Neuronal stem cell (in vitro differentiated cells): Measurements from ENCODE around the gene CEP68.

ENCODE experiments used
- DNase-seq: peaks from one replicate; pipeline ENCODE4 v3.0.0-alpha.2; 2013; ENCODE audit warnings: low spot score
- H2AFZ ChIP-seq: one replicate; pipeline ENCODE4 v1.6.1; 2013; ENCODE audit warnings: mild to moderate bottlenecking, low read length, inconsistent platforms
- H2AK5ac ChIP-seq: 2 replicates; pipeline ENCODE4 v1.6.1; 2013; ENCODE audit warnings: low read depth, mild to moderate bottlenecking, inconsistent platforms, low read length, moderate library complexity, mixed read lengths
- H2BK120ac ChIP-seq: 2 replicates; pipeline ENCODE4 v1.6.1; 2013; ENCODE audit warnings: low read depth, mild to moderate bottlenecking, inconsistent platforms, low read length, moderate library complexity, mixed read lengths
- H2BK12ac ChIP-seq: one replicate; pipeline ENCODE4 v1.6.1; 2013; ENCODE audit warnings: low read length, inconsistent platforms
- H2BK15ac ChIP-seq: 2 replicates; pipeline ENCODE4 v1.6.1; 2013; ENCODE audit warnings: mild to moderate bottlenecking, low read length, inconsistent platforms, mixed read lengths
- H2BK5ac ChIP-seq: one replicate; pipeline ENCODE4 v1.6.1; 2013; ENCODE audit warnings: inconsistent platforms, mild to moderate bottlenecking, low read length, moderate library complexity
- H3K14ac ChIP-seq: one replicate; pipeline ENCODE4 v1.6.1; 2013; ENCODE audit warnings: low read length, inconsistent platforms
- H3K18ac ChIP-seq: 2 replicates; pipeline ENCODE4 v1.6.1; 2013; ENCODE audit warnings: low read length, inconsistent platforms
- H3K23ac ChIP-seq: 2 replicates; pipeline ENCODE4 v1.6.1; 2013; ENCODE audit warnings: low read depth, mild to moderate bottlenecking, mixed read lengths, low read length, inconsistent platforms; ENCODE audit not compliant: poor library complexity
- H3K27ac ChIP-seq: replicated peaks from 3 replicates; pipeline ENCODE4 v1.5.1; 2013; ENCODE audit warnings: low read length, inconsistent platforms
- H3K27me3 ChIP-seq, 3 experiments: 2 replicates each; pipeline ENCODE4 v1.6.1; 2013; ENCODE audit warnings: low read length in 3 of 3, mild to moderate bottlenecking in 2 of 3, inconsistent platforms in 1 of 3, low read depth in 1 of 3, mixed read lengths in 1 of 3, moderate library complexity in 1 of 3; ENCODE audit not compliant: control insufficient read depth in 3 of 3, insufficient read depth in 3 of 3
- H3K36me3 ChIP-seq, 2 donors: replicated peaks in 1 of 2; 2 replicates each; pipeline ENCODE4 v1.6.1; 2013; ENCODE audit warnings: low read length in 2 of 2; ENCODE audit not compliant: control insufficient read depth in 2 of 2, insufficient read depth in 2 of 2
- H3K4ac ChIP-seq: 2 replicates; pipeline ENCODE4 v1.6.1; 2013; ENCODE audit warnings: inconsistent platforms, mild to moderate bottlenecking, low read length, moderate library complexity
- H3K4me1 ChIP-seq, 2 donors: 1 replicate in 1 of 2; 2 replicates in 1 of 2; pipeline ENCODE4 v1.6.1; 2013; ENCODE audit warnings: low read length in 2 of 2, low read depth in 1 of 2; ENCODE audit not compliant: control insufficient read depth in 2 of 2, insufficient read depth in 1 of 2
- H3K4me2 ChIP-seq: one replicate; pipeline ENCODE4 v1.6.1; 2013; ENCODE audit warnings: mild to moderate bottlenecking, low read length, inconsistent platforms; ENCODE audit not compliant: insufficient read depth, poor library complexity, severe bottlenecking
- H3K4me3 ChIP-seq, 2 donors: 2 replicates each; pipeline ENCODE4 v1.5.1; 2013; ENCODE audit warnings: low read length in 2 of 2, mild to moderate bottlenecking in 2 of 2, inconsistent platforms in 1 of 2, moderate library complexity in 1 of 2
- H3K79me1 ChIP-seq: one replicate; pipeline ENCODE4 v1.6.1; 2013; ENCODE audit warnings: low read depth, mild to moderate bottlenecking, inconsistent platforms, low read length, moderate library complexity
- H3K9ac ChIP-seq: one replicate; pipeline ENCODE4 v1.6.1; 2013; ENCODE audit warnings: mild to moderate bottlenecking, low read depth, low read length, inconsistent platforms; ENCODE audit not compliant: poor library complexity
- H3K9me3 ChIP-seq, 2 donors: replicated peaks in 1 of 2; 2 replicates each; pipeline versions ENCODE3 to v1.6.1; 2013; ENCODE audit warnings: low read length in 2 of 2, mild to moderate bottlenecking in 2 of 2, inconsistent platforms in 1 of 2, low read depth in 1 of 2, mixed read lengths in 1 of 2, moderate library complexity in 1 of 2; ENCODE audit not compliant: control insufficient read depth in 2 of 2, insufficient read depth in 1 of 2
- H4K8ac ChIP-seq: one replicate; pipeline ENCODE4 v1.6.1; 2013; ENCODE audit warnings: low read depth, mild to moderate bottlenecking, inconsistent platforms, low read length, moderate library complexity
- H4K91ac ChIP-seq: one replicate; pipeline ENCODE4 v1.6.1; 2013; ENCODE audit warnings: low read length, low read depth, mild to moderate bottlenecking, inconsistent platforms; ENCODE audit not compliant: poor library complexity
- WGBS, 2 donors: extraction: QIAGEN DNeasy Blood & Tissue Kit; methylation state at CpG; one replicate each; pipeline ENCODE4 v1.1.7; 2013; ENCODE audit warnings: missing lambda C conversion rate in 2 of 2, mixed read lengths in 1 of 2; ENCODE audit not compliant: insufficient read length in 2 of 2, insufficient replicate concordance in 1 of 2; ENCODE audit errors: extremely low coverage in 2 of 2; 5-methylcytosine and 5-hydroxymethylcytosine counted together

Gene CEP68

GRCh38 chr2:65023742-65024141 is 32.5 kb upstream of the CEP68 start:
- Histone ChIP-seq H3K23ac (no peak overlapping the region), H3K27ac (no peak overlapping the region), H3K4ac (no peak overlapping the region), H2BK5ac (no peak overlapping the region), H3K36me3 (peaks cover 6 to 54% of the 10 kb centered on the region in 2 donors), H3K18ac (no peak overlapping the region), H3K4me3 (no peak overlapping the region), H2AFZ (no peak overlapping the region), H2BK120ac (no peak overlapping the region), H4K91ac (no peak overlapping the region), H3K27me3 (no peaks in the 10 kb centered on the region), H2BK12ac (no peak overlapping the region), H4K8ac (no peak overlapping the region), H2AK5ac (no peak overlapping the region), H3K9me3 (no peaks in the 10 kb centered on the region), H3K4me2 (no peak overlapping the region), H3K14ac (no peak overlapping the region), H3K9ac (no peak overlapping the region), H3K79me1 (no peaks in the 10 kb centered on the region), H3K4me1 (peaks cover 0 to 5% of the 10 kb centered on the region in 2 donors), H2BK15ac (no peak overlapping the region)
- no peak for DNase-seq
- no CpG with 5 or more reads among the region's 8 CpGs for WGBS, 2 donors

GRCh38 chr2:65024149-65024829 is 31.9 kb upstream of the CEP68 start:
- Histone ChIP-seq H3K79me1 (no peaks in the 10 kb centered on the region), H3K9me3 (no peaks in the 10 kb centered on the region), H3K36me3 (peaks cover 4 to 48% of the 10 kb centered on the region in 2 donors), H3K27me3 (no peaks in the 10 kb centered on the region), H2BK15ac (no peak overlapping the region), H3K4me1 (peaks cover 0 to 5% of the 10 kb centered on the region in 2 donors), H2BK5ac (no peak overlapping the region), H3K27ac (no peak overlapping the region), H3K4ac (no peak overlapping the region), H3K18ac (no peak overlapping the region), H4K8ac (no peak overlapping the region), H3K4me3 (no peak overlapping the region), H4K91ac (no peak overlapping the region), H3K23ac (no peak overlapping the region), H3K9ac (no peak overlapping the region), H2BK12ac (no peak overlapping the region), H2AK5ac (no peak overlapping the region), H3K4me2 (no peak overlapping the region), H2BK120ac (no peak overlapping the region), H2AFZ (no peak overlapping the region), H3K14ac (no peak overlapping the region)
- DNase-seq: no peak
- WGBS, 2 donors: no CpG with 5 or more reads among the region's 7 CpGs

- no peak overlapping the region for H4K91ac ChIP-seq
- peaks cover 0 to 5% of the 10 kb centered on the region in 2 donors for H3K4me1 ChIP-seq
- H3K9me3 ChIP-seq: no peaks in the 10 kb centered on the region
- H2AK5ac ChIP-seq: no peak overlapping the region
- no peak overlapping the region for H2BK5ac ChIP-seq
- H4K8ac ChIP-seq: no peak overlapping the region
- H2BK12ac ChIP-seq: no peak overlapping the region
- no peak overlapping the region for H2BK15ac ChIP-seq
- no peak overlapping the region for H3K23ac ChIP-seq
- H3K18ac ChIP-seq: no peak overlapping the region
- H3K4me2 ChIP-seq: no peak overlapping the region
- H3K36me3 ChIP-seq: peaks cover 4 to 35% of the 10 kb centered on the region in 2 donors
- no peak overlapping the region for H3K9ac ChIP-seq
- H3K14ac ChIP-seq: no peak overlapping the region
- H3K4ac ChIP-seq: no peak overlapping the region
- H3K4me3 ChIP-seq: no peak overlapping the region
- no CpG with 5 or more reads among the region's 8 CpGs for WGBS, 2 donors
- no peak overlapping the region for H3K27ac ChIP-seq
- no peaks in the 10 kb centered on the region for H3K79me1 ChIP-seq
- no peak for DNase-seq
- no peaks in the 10 kb centered on the region for H3K27me3 ChIP-seq
- H2BK120ac ChIP-seq: no peak overlapping the region
- H2AFZ ChIP-seq: no peak overlapping the region
Measured at GRCh38 chr2:65025453-65026123, 30.6 kb upstream of the CEP68 start.

GRCh38 chr2:65026154-65026553 is 30.1 kb upstream of the CEP68 start:
- no peak overlapping the region for H3K14ac ChIP-seq
- H2BK15ac ChIP-seq: no peak overlapping the region
- no peak overlapping the region for H2AK5ac ChIP-seq
- H2AFZ ChIP-seq: no peak overlapping the region
- no peak overlapping the region for H2BK12ac ChIP-seq
- no peak overlapping the region for H2BK120ac ChIP-seq
- H3K4me3 ChIP-seq: no peak overlapping the region
- H4K8ac ChIP-seq: no peak overlapping the region
- peaks cover under 1 to 5% of the 10 kb centered on the region in 2 donors for H3K4me1 ChIP-seq
- no peak overlapping the region for H2BK5ac ChIP-seq
- peaks cover 4 to 29% of the 10 kb centered on the region in 2 donors for H3K36me3 ChIP-seq
- no peaks in the 10 kb centered on the region for H3K9me3 ChIP-seq
- H3K23ac ChIP-seq: no peak overlapping the region
- H3K27ac ChIP-seq: no peak overlapping the region
- no peak overlapping the region for H4K91ac ChIP-seq
- H3K79me1 ChIP-seq: no peaks in the 10 kb centered on the region
- no CpG with 5 or more reads among the region's 8 CpGs for WGBS, 2 donors
- H3K9ac ChIP-seq: no peak overlapping the region
- DNase-seq: no peak
- no peaks in the 10 kb centered on the region for H3K27me3 ChIP-seq
- no peak overlapping the region for H3K4me2 ChIP-seq
- no peak overlapping the region for H3K4ac ChIP-seq
- H3K18ac ChIP-seq: no peak overlapping the region
